HepG2 (cell line): ENCODE measurements around the gene EMC1.

Experiments
- PRDM4 ChIP-seq: sonication (generic); formaldehyde crosslinking; IDR thresholded peaks from 2 replicates; pipeline ENCODE4 v1.9.0; 2021; ENCODE audit warnings: missing genetic modification reagents, borderline replicate concordance
- ZFP41 ChIP-seq: sonication (generic); formaldehyde crosslinking; IDR thresholded peaks from 2 replicates; pipeline ENCODE4 v1.4.0; 2020; ENCODE audit warnings: mild to moderate bottlenecking, missing genetic modification reagents, borderline replicate concordance

- TF ChIP-seq ZFP41 (CRISPR knock-in tag), result no peak
- TF ChIP-seq PRDM4 (CRISPR knock-in tag), result no peak
These were observed 28.8 kb downstream of the EMC1 start for GRCh38 chr1:19222573-19222972.
